HEK293 (cell line): ENCODE data around the gene ADIPOR1.

ENCODE experiments used
- CTCF ChIA-PET: fragments of 350-600 bp; formaldehyde crosslinking; extraction: SDS; loops from one replicate; lab custom pipeline; 2021; ENCODE audit warnings: antibody characterized with exemption; lab: Yijun Ruan, JAX
- POLR2A ChIA-PET: fragments of 300-600 bp; formaldehyde crosslinking; extraction: SDS; loops from one replicate; lab custom pipeline; 2020; ENCODE audit warnings: antibody characterized with exemption, inconsistent platforms; lab: Yijun Ruan, JAX
- H3K27ac ChIP-seq: fragments of 200-500 bp; sonication (Bioruptor generic); 2 replicates; pipeline ENCODE4 v1.5.1; 2014; ENCODE audit warnings: low read depth, low read length, control low read depth, inconsistent platforms; ENCODE audit errors: extremely low read depth
- H3K36me3 ChIP-seq, 2 experiments: fragments of 200-500 bp in 1 of 2; sonication (Bioruptor generic) in 1 of 2; 1 replicate in 1 of 2; 2 replicates in 1 of 2; pipeline ENCODE4 v1.5.1; 2014 to 2017; ENCODE audit warnings: inconsistent platforms in 2 of 2, low read length in 2 of 2; ENCODE audit not compliant: control insufficient read depth in 2 of 2, insufficient read depth in 1 of 2
- H3K4me1 ChIP-seq: fragments of 200-500 bp; sonication (Bioruptor generic); 2 replicates; pipeline ENCODE4 v1.5.1; 2014; ENCODE audit warnings: mild to moderate bottlenecking, low read length, inconsistent platforms; ENCODE audit not compliant: control insufficient read depth, insufficient read depth
- H3K4me3 ChIP-seq: 2 replicates; pipeline ENCODE4 v1.5.1; 2011; ENCODE audit warnings: low read depth, mild to moderate bottlenecking, control low read depth, low read length, moderate library complexity
- H3K9me3 ChIP-seq: fragments of 200-500 bp; sonication (Bioruptor generic); 2 replicates; pipeline ENCODE4 v1.5.1; 2014; ENCODE audit warnings: low read depth, low read length, inconsistent platforms; ENCODE audit not compliant: control insufficient read depth, insufficient read depth
- BCL11B ChIP-seq: fragments of 450-650 bp; formaldehyde crosslinking; IDR thresholded peaks from 2 replicates; pipeline ENCODE4 v1.5.1; 2016; ENCODE audit warnings: low read depth, missing biosample characterization, missing genetic modification characterization
- HOXD13 ChIP-seq: sonication (generic); formaldehyde crosslinking; IDR thresholded peaks from 2 replicates; pipeline ENCODE4 v1.8.0; 2022; ENCODE audit warnings: missing genetic modification reagents, borderline replicate concordance
- KLF10 ChIP-seq: fragments of 450-650 bp; IDR thresholded peaks from 2 replicates; pipeline ENCODE4 v1.5.1; 2018; ENCODE audit warnings: missing biosample characterization, mild to moderate bottlenecking, missing genetic modification characterization
- KLF16 ChIP-seq: fragments of 450-650 bp; formaldehyde crosslinking; IDR thresholded peaks from 2 replicates; pipeline ENCODE4 v1.5.1; 2017; ENCODE audit warnings: missing biosample characterization, missing genetic modification characterization
- SP7 ChIP-seq: fragments of 450-650 bp; formaldehyde crosslinking; IDR thresholded peaks from 2 replicates; pipeline ENCODE4 v1.5.1; 2016; ENCODE audit warnings: missing biosample characterization, missing genetic modification characterization
- TRIM28 ChIP-seq: IDR thresholded peaks from 2 replicates; pipeline ENCODE4 v1.6.1; 2011; ENCODE audit warnings: low read length, control low read depth, borderline replicate concordance
- WT1 ChIP-seq: fragments of 450-650 bp; formaldehyde crosslinking; IDR thresholded peaks from 2 replicates; pipeline ENCODE4 v1.5.1; 2016; ENCODE audit warnings: missing biosample characterization, missing genetic modification characterization
- YY1 ChIP-seq: fragments of 450-650 bp; formaldehyde crosslinking; IDR thresholded peaks from 2 replicates; pipeline ENCODE4 v1.5.1; 2018; ENCODE audit warnings: missing biosample characterization, missing genetic modification characterization
- ZBTB17 ChIP-seq: fragments of 450-650 bp; formaldehyde crosslinking; IDR thresholded peaks from 2 replicates; pipeline ENCODE4 v1.5.1; 2016; ENCODE audit warnings: missing biosample characterization, missing genetic modification characterization
- ZEB2 ChIP-seq: fragments of 450-650 bp; formaldehyde crosslinking; IDR thresholded peaks from 2 replicates; pipeline ENCODE4 v1.5.1; 2016; ENCODE audit warnings: missing biosample characterization, missing genetic modification characterization
- ZFHX2 ChIP-seq: fragments of 450-650 bp; formaldehyde crosslinking; conservative IDR thresholded peaks from 2 replicates; pipeline ENCODE4 v1.5.1; 2016; ENCODE audit warnings: missing biosample characterization, missing genetic modification characterization
- ZFP37 ChIP-seq: fragments of 450-650 bp; formaldehyde crosslinking; IDR thresholded peaks from 2 replicates; pipeline ENCODE4 v1.5.1; 2016; ENCODE audit warnings: missing biosample characterization, missing genetic modification characterization
- ZNF121 ChIP-seq: fragments of 450-650 bp; formaldehyde crosslinking; IDR thresholded peaks from 2 replicates; pipeline ENCODE4 v1.5.1; 2016; ENCODE audit warnings: missing biosample characterization, missing genetic modification characterization
- ZNF146 ChIP-seq: fragments of 450-650 bp; formaldehyde crosslinking; IDR thresholded peaks from 2 replicates; pipeline ENCODE4 v1.5.1; 2016; ENCODE audit warnings: missing biosample characterization, missing genetic modification characterization
- ZNF157 ChIP-seq: fragments of 450-650 bp; formaldehyde crosslinking; IDR thresholded peaks from 2 replicates; pipeline ENCODE4 v1.5.1; 2016; ENCODE audit warnings: missing biosample characterization, missing genetic modification characterization
- ZNF16 ChIP-seq: fragments of 450-650 bp; formaldehyde crosslinking; IDR thresholded peaks from 2 replicates; pipeline ENCODE4 v1.5.1; 2016; ENCODE audit warnings: low read depth, missing biosample characterization, missing genetic modification characterization
- ZNF184 ChIP-seq: fragments of 450-650 bp; IDR thresholded peaks from 2 replicates; pipeline ENCODE4 v1.5.1; 2018; ENCODE audit warnings: missing biosample characterization, mild to moderate bottlenecking, missing genetic modification characterization
- ZNF2 ChIP-seq: fragments of 450-650 bp; formaldehyde crosslinking; IDR thresholded peaks from 2 replicates; pipeline ENCODE4 v1.5.1; 2016; ENCODE audit warnings: missing biosample characterization, missing genetic modification characterization
- ZNF335 ChIP-seq: fragments of 450-650 bp; formaldehyde crosslinking; conservative IDR thresholded peaks from 2 replicates; pipeline ENCODE4 v1.5.1; 2016; ENCODE audit warnings: missing biosample characterization, missing genetic modification characterization
- ZNF366 ChIP-seq: fragments of 450-650 bp; formaldehyde crosslinking; conservative IDR thresholded peaks from 2 replicates; pipeline ENCODE4 v1.5.1; 2016; ENCODE audit warnings: missing biosample characterization, missing genetic modification characterization
- ZNF530 ChIP-seq: fragments of 450-650 bp; formaldehyde crosslinking; IDR thresholded peaks from 2 replicates; pipeline ENCODE4 v1.5.1; 2016; ENCODE audit warnings: low read depth, missing biosample characterization, missing genetic modification characterization
- ZNF560 ChIP-seq: fragments of 450-650 bp; formaldehyde crosslinking; IDR thresholded peaks from 2 replicates; pipeline ENCODE4 v1.5.1; 2017; ENCODE audit warnings: missing biosample characterization, missing genetic modification characterization, borderline replicate concordance
- ZNF677 ChIP-seq: fragments of 450-650 bp; IDR thresholded peaks from 2 replicates; pipeline ENCODE4 v1.5.0; 2018; ENCODE audit warnings: missing biosample characterization, mild to moderate bottlenecking, missing genetic modification characterization, moderate library complexity
- ZNF707 ChIP-seq: fragments of 450-650 bp; formaldehyde crosslinking; IDR thresholded peaks from 2 replicates; pipeline ENCODE4 v1.5.1; 2016; ENCODE audit warnings: missing biosample characterization, missing genetic modification characterization
- ZNF768 ChIP-seq: fragments of 450-650 bp; formaldehyde crosslinking; IDR thresholded peaks from 2 replicates; pipeline ENCODE4 v1.5.1; 2018; ENCODE audit warnings: missing biosample characterization, mild to moderate bottlenecking, missing genetic modification characterization
- ZSCAN16 ChIP-seq: fragments of 450-650 bp; formaldehyde crosslinking; IDR thresholded peaks from 2 replicates; pipeline ENCODE4 v1.5.1; 2016; ENCODE audit warnings: missing biosample characterization, missing genetic modification characterization
- TF ChIP-seq, protein P1 (sequence below): fragments of 450-650 bp; formaldehyde crosslinking; IDR thresholded peaks from 2 replicates; pipeline ENCODE4 v1.5.1; 2016; ENCODE audit warnings: missing biosample characterization, missing genetic modification characterization
- TF ChIP-seq, protein P2 (sequence below): fragments of 450-650 bp; formaldehyde crosslinking; IDR thresholded peaks from 2 replicates; pipeline ENCODE4 v1.5.1; 2016; ENCODE audit warnings: missing biosample characterization, missing genetic modification characterization
- TF ChIP-seq, protein P3 (sequence below): fragments of 450-650 bp; formaldehyde crosslinking; IDR thresholded peaks from 2 replicates; pipeline ENCODE4 v1.5.1; 2016; ENCODE audit warnings: missing biosample characterization, missing genetic modification characterization
- TF ChIP-seq, protein P4 (sequence below): fragments of 450-650 bp; formaldehyde crosslinking; IDR thresholded peaks from 2 replicates; pipeline ENCODE4 v1.5.1; 2016; ENCODE audit warnings: missing biosample characterization, missing genetic modification characterization
- TF ChIP-seq, protein P5 (sequence below): fragments of 450-650 bp; formaldehyde crosslinking; IDR thresholded peaks from 2 replicates; pipeline ENCODE4 v1.5.1; 2017; ENCODE audit warnings: missing biosample characterization, missing genetic modification characterization

ADIPOR1 gene

DNA sequence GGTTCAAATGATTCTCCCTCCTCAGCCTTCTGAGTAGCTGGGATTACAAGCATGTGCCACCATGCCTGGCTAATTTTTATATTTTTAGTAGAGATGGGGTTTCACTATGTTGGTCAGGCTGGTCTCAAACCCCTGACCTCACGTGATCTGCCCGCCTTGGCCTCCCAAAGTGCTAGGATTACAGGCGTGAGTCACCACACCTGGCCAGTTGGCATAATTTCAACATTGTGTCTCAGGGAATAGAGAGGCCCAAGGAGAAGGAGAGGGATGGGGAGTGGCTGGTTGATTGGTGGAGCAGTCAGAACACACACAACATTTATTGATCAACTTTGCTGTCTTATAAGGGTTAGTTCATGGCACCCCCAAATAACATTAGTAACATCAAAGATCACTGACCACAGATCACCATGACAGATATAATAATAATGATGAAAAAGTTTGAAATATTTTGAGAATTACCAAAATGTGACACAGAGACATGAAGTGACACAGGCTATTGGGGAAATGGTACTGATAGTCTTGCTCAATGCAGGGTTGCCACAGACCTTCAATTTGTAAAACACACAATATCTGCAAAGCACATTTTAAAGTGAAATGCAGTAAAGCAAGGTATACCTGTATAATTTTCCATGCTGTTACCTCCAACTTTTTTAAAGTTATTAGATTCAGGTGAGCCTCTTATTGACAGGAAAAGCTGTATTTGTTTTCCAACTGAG, 24.8 kb upstream of the ADIPOR1 start:
- Histone ChIP-seq H3K9me3 (no peaks in the 10 kb centered on the region), H3K36me3 (no peaks in the 10 kb centered on the region), H3K27ac (no peak overlapping the region), H3K4me3 (no peak overlapping the region), H3K4me1 (no peaks in the 10 kb centered on the region)
- ChIA-PET POLR2A (no interaction called here), CTCF (interaction anchor here (0.6 kb wide), 2 partner anchors 14 to 17 kb away, joined by 3 to 6 read pairs; no protein-coding TSS in a partner anchor)
- no peak for TF ChIP-seq ZSCAN16 (tag by site-specific recombination)
- no peak for TF ChIP-seq ZNF16 (tag by site-specific recombination)
- TF ChIP-seq ZNF184 (tag by site-specific recombination) = no peak
- TF ChIP-seq ZFP37 (tag by site-specific recombination) = no peak
- TF ChIP-seq ZNF560 (tag by site-specific recombination) = no peak
- TF ChIP-seq, protein P1, sequence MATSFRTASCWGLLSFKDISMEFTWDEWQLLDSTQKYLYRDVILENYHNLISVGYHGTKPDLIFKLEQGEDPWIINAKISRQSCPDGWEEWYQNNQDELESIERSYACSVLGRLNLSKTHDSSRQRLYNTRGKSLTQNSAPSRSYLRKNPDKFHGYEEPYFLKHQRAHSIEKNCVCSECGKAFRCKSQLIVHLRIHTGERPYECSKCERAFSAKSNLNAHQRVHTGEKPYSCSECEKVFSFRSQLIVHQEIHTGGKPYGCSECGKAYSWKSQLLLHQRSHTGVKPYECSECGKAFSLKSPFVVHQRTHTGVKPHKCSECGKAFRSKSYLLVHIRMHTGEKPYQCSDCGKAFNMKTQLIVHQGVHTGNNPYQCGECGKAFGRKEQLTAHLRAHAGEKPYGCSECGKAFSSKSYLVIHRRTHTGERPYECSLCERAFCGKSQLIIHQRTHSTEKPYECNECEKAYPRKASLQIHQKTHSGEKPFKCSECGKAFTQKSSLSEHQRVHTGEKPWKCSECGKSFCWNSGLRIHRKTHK (tag by site-specific recombination) = no peak
- TF ChIP-seq ZNF677 (tag by site-specific recombination) = no peak
- no peak for TF ChIP-seq YY1 (tag by site-specific recombination)
- no peak for TF ChIP-seq ZFHX2
- TF ChIP-seq ZNF335 (tag by site-specific recombination) = no peak
- no peak for TF ChIP-seq BCL11B (tag by site-specific recombination)
- no peak for TF ChIP-seq ZNF121 (tag by site-specific recombination)
- no peak for TF ChIP-seq ZNF2 (tag by site-specific recombination)
- no peak for TF ChIP-seq SP7 (tag by site-specific recombination)
- TF ChIP-seq ZNF366 (tag by site-specific recombination) = no peak
- no peak for TF ChIP-seq ZNF146
- TF ChIP-seq, protein P2, sequence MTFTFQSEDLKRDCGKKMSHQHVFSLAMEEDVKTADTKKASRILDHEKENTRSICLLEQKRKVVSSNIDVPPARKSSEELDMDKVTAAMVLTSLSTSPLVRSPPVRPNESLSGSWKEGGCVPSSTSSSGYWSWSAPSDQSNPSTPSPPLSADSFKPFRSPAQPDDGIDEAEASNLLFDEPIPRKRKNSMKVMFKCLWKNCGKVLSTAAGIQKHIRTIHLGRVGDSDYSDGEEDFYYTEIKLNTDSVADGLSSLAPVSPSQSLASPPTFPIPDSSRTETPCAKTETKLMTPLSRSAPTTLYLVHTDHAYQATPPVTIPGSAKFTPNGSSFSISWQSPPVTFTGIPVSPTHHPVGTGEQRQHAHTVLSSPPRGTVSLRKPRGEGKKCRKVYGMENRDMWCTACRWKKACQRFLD (tag by site-specific recombination) = no peak
- TF ChIP-seq ZNF768 (tag by site-specific recombination) = no peak

DNA sequence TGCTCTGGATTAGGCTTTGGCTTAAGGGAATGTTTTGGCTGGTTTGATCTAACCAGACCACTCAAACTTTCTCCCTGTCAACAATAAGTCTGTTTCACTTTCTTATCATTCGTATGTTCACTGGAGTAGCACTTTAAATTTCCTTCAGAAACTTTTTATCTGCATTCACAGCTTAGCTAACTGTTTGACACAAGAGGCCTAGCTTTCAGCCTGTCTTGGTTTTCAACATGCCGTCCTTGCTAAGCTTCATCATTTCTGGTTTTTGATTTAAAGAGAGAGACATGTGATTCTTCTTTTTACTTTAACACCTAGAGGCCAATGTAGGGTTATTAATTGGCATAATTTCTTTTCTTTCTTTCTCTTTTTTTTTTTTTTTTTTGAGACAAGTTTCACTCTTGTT, 23.8 kb upstream of the ADIPOR1 start:
- POLR2A ChIA-PET = interaction anchor here (0.6 kb wide), 1 partner anchor 55 kb away, joined by 4 read pairs; the partner anchor contains the start of gene KLHL12
- Histone ChIP-seq H3K4me1 (no peaks in the 10 kb centered on the region), H3K27ac (no peak overlapping the region), H3K4me3 (no peak overlapping the region), H3K9me3 (no peaks in the 10 kb centered on the region), H3K36me3 (no peaks in the 10 kb centered on the region)
- CTCF ChIA-PET = interaction anchor here (0.9 to 1.2 kb wide), 3 partner anchors 11 to 17 kb away, joined by 3 to 5 read pairs (median 3); no protein-coding TSS in a partner anchor
- no peak for TF ChIP-seq ZNF707 (tag by site-specific recombination)
- no peak for TF ChIP-seq ZNF157 (tag by site-specific recombination)
- TF ChIP-seq KLF10 (tag by site-specific recombination) = no peak
- no peak for TF ChIP-seq ZNF530 (tag by site-specific recombination)
- TF ChIP-seq, protein P3, sequence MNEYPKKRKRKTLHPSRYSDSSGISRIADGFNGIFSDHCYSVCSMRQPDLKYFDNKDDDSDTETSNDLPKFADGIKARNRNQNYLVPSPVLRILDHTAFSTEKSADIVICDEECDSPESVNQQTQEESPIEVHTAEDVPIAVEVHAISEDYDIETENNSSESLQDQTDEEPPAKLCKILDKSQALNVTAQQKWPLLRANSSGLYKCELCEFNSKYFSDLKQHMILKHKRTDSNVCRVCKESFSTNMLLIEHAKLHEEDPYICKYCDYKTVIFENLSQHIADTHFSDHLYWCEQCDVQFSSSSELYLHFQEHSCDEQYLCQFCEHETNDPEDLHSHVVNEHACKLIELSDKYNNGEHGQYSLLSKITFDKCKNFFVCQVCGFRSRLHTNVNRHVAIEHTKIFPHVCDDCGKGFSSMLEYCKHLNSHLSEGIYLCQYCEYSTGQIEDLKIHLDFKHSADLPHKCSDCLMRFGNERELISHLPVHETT (tag by site-specific recombination) = no peak
- TF ChIP-seq ZEB2 (tag by site-specific recombination) = no peak
- TF ChIP-seq, protein P4, sequence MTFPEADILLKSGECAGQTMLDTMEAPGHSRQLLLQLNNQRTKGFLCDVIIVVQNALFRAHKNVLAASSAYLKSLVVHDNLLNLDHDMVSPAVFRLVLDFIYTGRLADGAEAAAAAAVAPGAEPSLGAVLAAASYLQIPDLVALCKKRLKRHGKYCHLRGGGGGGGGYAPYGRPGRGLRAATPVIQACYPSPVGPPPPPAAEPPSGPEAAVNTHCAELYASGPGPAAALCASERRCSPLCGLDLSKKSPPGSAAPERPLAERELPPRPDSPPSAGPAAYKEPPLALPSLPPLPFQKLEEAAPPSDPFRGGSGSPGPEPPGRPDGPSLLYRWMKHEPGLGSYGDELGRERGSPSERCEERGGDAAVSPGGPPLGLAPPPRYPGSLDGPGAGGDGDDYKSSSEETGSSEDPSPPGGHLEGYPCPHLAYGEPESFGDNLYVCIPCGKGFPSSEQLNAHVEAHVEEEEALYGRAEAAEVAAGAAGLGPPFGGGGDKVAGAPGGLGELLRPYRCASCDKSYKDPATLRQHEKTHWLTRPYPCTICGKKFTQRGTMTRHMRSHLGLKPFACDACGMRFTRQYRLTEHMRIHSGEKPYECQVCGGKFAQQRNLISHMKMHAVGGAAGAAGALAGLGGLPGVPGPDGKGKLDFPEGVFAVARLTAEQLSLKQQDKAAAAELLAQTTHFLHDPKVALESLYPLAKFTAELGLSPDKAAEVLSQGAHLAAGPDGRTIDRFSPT = no peak
- no peak for TF ChIP-seq ZBTB17
- no peak for TF ChIP-seq KLF16 (tag by site-specific recombination)
- TF ChIP-seq, protein P5, sequence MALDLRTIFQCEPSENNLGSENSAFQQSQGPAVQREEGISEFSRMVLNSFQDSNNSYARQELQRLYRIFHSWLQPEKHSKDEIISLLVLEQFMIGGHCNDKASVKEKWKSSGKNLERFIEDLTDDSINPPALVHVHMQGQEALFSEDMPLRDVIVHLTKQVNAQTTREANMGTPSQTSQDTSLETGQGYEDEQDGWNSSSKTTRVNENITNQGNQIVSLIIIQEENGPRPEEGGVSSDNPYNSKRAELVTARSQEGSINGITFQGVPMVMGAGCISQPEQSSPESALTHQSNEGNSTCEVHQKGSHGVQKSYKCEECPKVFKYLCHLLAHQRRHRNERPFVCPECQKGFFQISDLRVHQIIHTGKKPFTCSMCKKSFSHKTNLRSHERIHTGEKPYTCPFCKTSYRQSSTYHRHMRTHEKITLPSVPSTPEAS (tag by site-specific recombination) = no peak
- TF ChIP-seq WT1 (tag by site-specific recombination) = no peak
- TF ChIP-seq TRIM28 = no peak
- no peak for TF ChIP-seq HOXD13 (CRISPR knock-in tag)
